Prostate gland (tissue), 2 donors: ENCODE measurements around the gene TPBGL.

Experiments used
- CTCF ChIP-seq, 4 experiments: fragments of 200-600 bp in 2 of 4; fragments of 450-650 bp in 2 of 4; sonication (generic) in 2 of 4; IDR thresholded peaks; 1 replicate in 3 of 4; 2 replicates in 1 of 4; pipeline ENCODE4 v1.5.1; 2016 to 2019; ENCODE audit warnings: antibody characterized with exemption in 4 of 4, mild to moderate bottlenecking in 2 of 4, moderate library complexity in 2 of 4
- POLR2A ChIP-seq: fragments of 450-650 bp; IDR thresholded peaks from one replicate; pipeline ENCODE4 v1.6.1; 2016; ENCODE audit warnings: antibody characterized with exemption, mild to moderate bottlenecking
- POLR2AphosphoS5 ChIP-seq: sonication (generic); formaldehyde crosslinking; IDR thresholded peaks from one replicate; pipeline ENCODE4 v1.6.1; 2017; ENCODE audit warnings: antibody characterized with exemption

GRCh38 chr11:75238595-75239440, 1.8 kb upstream of the TPBGL start:
- TF ChIP-seq CTCF (IDR thresholded peaks at IDR 0.05) (no peak), POLR2AphosphoS5 (no peak), POLR2A (no peak)
